Tibial artery (tissue), 4 donors: ENCODE results near the gene NOBOX.
"Not testable (repeated sequence)": the region's sequence is repeated elsewhere in the genome, so short reads cannot be mapped to it uniquely, and the experiment has no call there.

Source experiments
- DNase-seq, 2 donors: peaks; one replicate each; pipeline ENCODE4 v3.0.0-alpha.2; 2019
- H3K27ac ChIP-seq, 2 donors: fragments of 200-600 bp; sonication (generic) in 1 of 2; 1 replicate in 1 of 2; 2 replicates in 1 of 2; pipeline ENCODE4 v1.5.1; 2018 to 2019; ENCODE audit warnings: mild to moderate bottlenecking in 1 of 2
- H3K27me3 ChIP-seq, 2 donors: fragments of 200-600 bp; sonication (generic) in 1 of 2; one replicate each; pipeline versions ENCODE4 v1.5.1 to v1.6.0; 2016 to 2019
- H3K36me3 ChIP-seq, 3 donors: fragments of 200-600 bp; sonication (generic) in 2 of 3; one replicate each; pipeline ENCODE4 v1.5.1; 2016 to 2019; ENCODE audit warnings: mild to moderate bottlenecking in 2 of 3
- H3K4me1 ChIP-seq, 4 donors: fragments of 200-600 bp; sonication (generic) in 2 of 4; 1 replicate in 3 of 4; 2 replicates in 1 of 4; pipeline ENCODE4 v1.5.1; 2016 to 2019
- H3K4me3 ChIP-seq, 2 donors: fragments of 200-600 bp; sonication (generic) in 1 of 2; 1 replicate in 1 of 2; 2 replicates in 1 of 2; pipeline ENCODE4 v1.5.1; 2018 to 2019; ENCODE audit warnings: mild to moderate bottlenecking in 2 of 2
- H3K9me3 ChIP-seq, 3 donors: fragments of 200-600 bp; sonication (generic) in 1 of 3; one replicate each; pipeline ENCODE4 v1.5.1; 2016 to 2019
- CTCF ChIP-seq, 2 experiments: fragments of 200-600 bp in 1 of 2; fragments of 450-650 bp in 1 of 2; IDR thresholded peaks; one replicate each; pipeline ENCODE4 v1.5.1; 2017 to 2019; ENCODE audit warnings: antibody characterized with exemption in 2 of 2, mild to moderate bottlenecking in 1 of 2, moderate library complexity in 1 of 2
- intact Hi-C: fragments of 100-400 bp; cut with DNase I; formaldehyde crosslinking; loops from one replicate; pipeline ENCODE4 v1.15.0; 2023; ENCODE audit warnings: low total_unique reads

The NOBOX gene

GRCh38 chr7:144384555-144385245, 18.8 kb downstream of the NOBOX start:
- H3K9me3 ChIP-seq = no peaks in the 10 kb centered on the region
- TF ChIP-seq CTCF (IDR thresholded peaks at IDR 0.05) = no peak
- no peak overlapping the region for H3K27ac ChIP-seq
- intact Hi-C loops = no loop called here
- peaks cover 0 to 6% (median 0%) of the 10 kb centered on the region in 3 donors for H3K36me3 ChIP-seq
- H3K4me3 ChIP-seq = no peak overlapping the region
- H3K4me1 ChIP-seq = no peaks in the 10 kb centered on the region
- H3K27me3 ChIP-seq = no peaks in the 10 kb centered on the region
- DNase-seq = peak in 1 of 2 donors; percentile 53

- intact Hi-C loops = no loop called here
- H3K36me3 ChIP-seq = peaks cover 0 to 10% (median 0%) of the 10 kb centered on the region in 3 donors
- H3K27ac ChIP-seq = no peak overlapping the region
- H3K9me3 ChIP-seq = no peaks in the 10 kb centered on the region
- no peaks in the 10 kb centered on the region for H3K27me3 ChIP-seq
- no peak overlapping the region for H3K4me3 ChIP-seq
- peak in 1 of 2 donors; percentile 5 for DNase-seq
- no peak for TF ChIP-seq CTCF (IDR thresholded peaks at IDR 0.05)
- no peaks in the 10 kb centered on the region for H3K4me1 ChIP-seq
Observed at GRCh38 chr7:144384071-144384470, 19.4 kb downstream of the NOBOX start.

GRCh38 chr7:144379776-144380384, 23.6 kb downstream of the NOBOX start:
- no peak overlapping the region for H3K27ac ChIP-seq
- DNase-seq = peak in 1 of 2 donors; percentile 41
- intact Hi-C loops = no loop called here
- TF ChIP-seq CTCF (IDR thresholded peaks at IDR 0.05) = no peak
- H3K36me3 ChIP-seq = peaks cover 0 to 33% (median 4%) of the 10 kb centered on the region in 3 donors
- H3K4me3 ChIP-seq = no peak overlapping the region
- H3K9me3 ChIP-seq = no peaks in the 10 kb centered on the region
- H3K27me3 ChIP-seq = no peaks in the 10 kb centered on the region
- H3K4me1 ChIP-seq = no peaks in the 10 kb centered on the region

- Histone ChIP-seq H3K36me3 (peaks cover 0 to 33% (median 4%) of the 10 kb centered on the region in 3 donors), H3K27ac (no peak overlapping the region), H3K27me3 (no peaks in the 10 kb centered on the region), H3K9me3 (no peaks in the 10 kb centered on the region), H3K4me3 (no peak overlapping the region), H3K4me1 (no peaks in the 10 kb centered on the region)
- peak in 1 of 2 donors; percentile 33 for DNase-seq
- intact Hi-C loops = no loop called here
- TF ChIP-seq CTCF (IDR thresholded peaks at IDR 0.05) = no peak
Observed at GRCh38 chr7:144378651-144379050, 24.8 kb downstream of the NOBOX start.

GRCh38 chr7:144369221-144369620, 34.3 kb downstream of the NOBOX start:
- H3K4me1 ChIP-seq, H3K4me3 ChIP-seq, DNase-seq, H3K27me3 ChIP-seq, intact Hi-C loops, H3K9me3 ChIP-seq, H3K27ac ChIP-seq, H3K36me3 ChIP-seq: not testable (repeated sequence)

GRCh38 chr7:144367250-144367649, 36.2 kb downstream of the NOBOX start:
- H3K36me3 ChIP-seq, H3K27ac ChIP-seq, H3K27me3 ChIP-seq, H3K4me3 ChIP-seq, H3K9me3 ChIP-seq, DNase-seq, H3K4me1 ChIP-seq, intact Hi-C loops: not testable (repeated sequence)

- H3K4me1 ChIP-seq, H3K27me3 ChIP-seq, H3K36me3 ChIP-seq, H3K4me3 ChIP-seq, DNase-seq, intact Hi-C loops, H3K27ac ChIP-seq, H3K9me3 ChIP-seq: not testable (repeated sequence)
Observed at GRCh38 chr7:144365523-144365922, 38.0 kb downstream of the NOBOX start.

- H3K4me3 ChIP-seq, intact Hi-C loops, H3K9me3 ChIP-seq, DNase-seq, H3K27ac ChIP-seq, H3K36me3 ChIP-seq, H3K27me3 ChIP-seq, H3K4me1 ChIP-seq: not testable (repeated sequence)
Observed at GRCh38 chr7:144362061-144362460, 41.4 kb downstream of the NOBOX start.

GRCh38 chr7:144356860-144357259, 46.6 kb downstream of the NOBOX start:
- intact Hi-C loops, DNase-seq, H3K27ac ChIP-seq: not testable (repeated sequence)

GRCh38 chr7:144356185-144356584, 47.3 kb downstream of the NOBOX start:
- intact Hi-C loops = not testable (repeated sequence)

More at GRCh38 chr7:144356860-144357259, 46.6 kb downstream of the NOBOX start:
- not testable (repeated sequence) for H3K9me3 ChIP-seq, H3K36me3 ChIP-seq, H3K4me3 ChIP-seq, H3K4me1 ChIP-seq, H3K27me3 ChIP-seq

More at GRCh38 chr7:144356185-144356584, 47.3 kb downstream of the NOBOX start:
- not testable (repeated sequence) for DNase-seq, H3K9me3 ChIP-seq, H3K36me3 ChIP-seq, H3K27me3 ChIP-seq, H3K4me3 ChIP-seq, H3K27ac ChIP-seq, H3K4me1 ChIP-seq
